DMS114 treated with DMSO at 0.1 percent for 48 hours (cell line): ENCODE data around the gene RASIP1.
"Not testable (repeated sequence)": the region's sequence is repeated elsewhere in the genome, so short reads cannot be mapped to it uniquely, and the experiment has no call there.

Source experiments
- DNase-seq: peaks from one replicate; lab custom pipeline; 2025; ENCODE audit not compliant: unreplicated experiment; lab: John Stamatoyannopoulos, UW

Gene RASIP1, protein sequence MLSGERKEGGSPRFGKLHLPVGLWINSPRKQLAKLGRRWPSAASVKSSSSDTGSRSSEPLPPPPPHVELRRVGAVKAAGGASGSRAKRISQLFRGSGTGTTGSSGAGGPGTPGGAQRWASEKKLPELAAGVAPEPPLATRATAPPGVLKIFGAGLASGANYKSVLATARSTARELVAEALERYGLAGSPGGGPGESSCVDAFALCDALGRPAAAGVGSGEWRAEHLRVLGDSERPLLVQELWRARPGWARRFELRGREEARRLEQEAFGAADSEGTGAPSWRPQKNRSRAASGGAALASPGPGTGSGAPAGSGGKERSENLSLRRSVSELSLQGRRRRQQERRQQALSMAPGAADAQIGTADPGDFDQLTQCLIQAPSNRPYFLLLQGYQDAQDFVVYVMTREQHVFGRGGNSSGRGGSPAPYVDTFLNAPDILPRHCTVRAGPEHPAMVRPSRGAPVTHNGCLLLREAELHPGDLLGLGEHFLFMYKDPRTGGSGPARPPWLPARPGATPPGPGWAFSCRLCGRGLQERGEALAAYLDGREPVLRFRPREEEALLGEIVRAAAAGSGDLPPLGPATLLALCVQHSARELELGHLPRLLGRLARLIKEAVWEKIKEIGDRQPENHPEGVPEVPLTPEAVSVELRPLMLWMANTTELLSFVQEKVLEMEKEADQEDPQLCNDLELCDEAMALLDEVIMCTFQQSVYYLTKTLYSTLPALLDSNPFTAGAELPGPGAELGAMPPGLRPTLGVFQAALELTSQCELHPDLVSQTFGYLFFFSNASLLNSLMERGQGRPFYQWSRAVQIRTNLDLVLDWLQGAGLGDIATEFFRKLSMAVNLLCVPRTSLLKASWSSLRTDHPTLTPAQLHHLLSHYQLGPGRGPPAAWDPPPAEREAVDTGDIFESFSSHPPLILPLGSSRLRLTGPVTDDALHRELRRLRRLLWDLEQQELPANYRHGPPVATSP

DNA sequence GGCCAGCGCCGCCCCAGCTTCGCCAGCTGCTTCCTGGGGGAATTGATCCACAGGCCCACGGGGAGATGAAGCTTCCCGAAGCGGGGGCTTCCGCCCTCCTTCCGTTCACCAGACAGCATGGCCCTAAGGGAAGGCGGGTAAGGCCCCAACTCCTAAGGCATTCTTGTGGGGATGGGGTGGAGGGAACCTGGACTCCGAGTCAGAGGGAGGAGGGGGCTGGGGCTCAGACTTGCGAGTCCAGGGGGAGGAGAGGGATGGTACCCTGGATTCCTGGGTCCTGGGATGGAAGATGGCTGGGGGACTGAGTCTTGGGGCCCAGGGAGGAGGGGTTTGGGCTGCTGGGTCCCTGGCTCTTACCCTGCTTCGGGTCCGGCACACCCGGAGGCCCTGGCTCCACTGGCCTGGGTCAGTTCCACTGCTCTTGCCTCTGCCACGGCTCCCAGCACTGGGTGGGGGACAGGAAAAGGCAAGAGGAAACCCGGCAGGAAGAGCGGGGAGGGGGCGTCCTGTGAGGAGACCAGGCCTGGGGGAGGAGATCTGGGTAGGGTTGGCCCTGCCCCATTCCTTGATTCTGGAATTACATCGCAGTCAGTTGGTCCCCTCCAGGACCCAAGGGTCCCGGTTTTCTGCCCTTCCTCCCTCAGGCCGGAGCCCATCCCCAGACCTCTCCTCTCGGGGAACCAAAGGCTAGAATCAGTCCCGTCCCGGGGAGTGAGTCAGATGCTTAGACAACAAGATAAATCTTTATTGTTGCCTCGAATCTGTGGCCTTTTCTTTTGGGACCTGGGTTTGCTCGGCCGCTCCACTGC, at the start of gene RASIP1:
RASIP1 (minus strand) TSS at position 447 of the 809 bp plus-strand sequence; CDS start at position 119, 328 bp downstream.
- no peak for DNase-seq

DNA sequence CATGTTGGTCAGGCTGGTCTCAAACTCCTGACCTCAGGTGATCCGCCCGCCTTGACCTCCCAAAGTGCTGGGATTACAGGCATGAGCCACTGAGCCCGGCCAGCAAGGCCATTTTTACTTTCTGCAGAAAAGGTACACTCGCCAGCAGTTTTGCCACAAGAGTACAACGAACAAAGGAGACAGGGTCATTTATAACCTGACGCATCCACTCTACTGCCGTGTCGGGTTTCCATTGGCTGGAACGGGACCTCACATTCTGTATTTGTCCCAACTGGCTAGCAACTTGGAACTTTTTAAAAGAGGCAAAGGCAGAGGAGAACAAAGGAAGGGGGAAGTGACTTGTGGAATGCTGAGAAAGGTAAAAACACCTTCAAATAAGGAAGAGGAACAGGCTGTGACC, 46.9 kb upstream of the RASIP1 start:
- not testable (repeated sequence) for DNase-seq

DNA sequence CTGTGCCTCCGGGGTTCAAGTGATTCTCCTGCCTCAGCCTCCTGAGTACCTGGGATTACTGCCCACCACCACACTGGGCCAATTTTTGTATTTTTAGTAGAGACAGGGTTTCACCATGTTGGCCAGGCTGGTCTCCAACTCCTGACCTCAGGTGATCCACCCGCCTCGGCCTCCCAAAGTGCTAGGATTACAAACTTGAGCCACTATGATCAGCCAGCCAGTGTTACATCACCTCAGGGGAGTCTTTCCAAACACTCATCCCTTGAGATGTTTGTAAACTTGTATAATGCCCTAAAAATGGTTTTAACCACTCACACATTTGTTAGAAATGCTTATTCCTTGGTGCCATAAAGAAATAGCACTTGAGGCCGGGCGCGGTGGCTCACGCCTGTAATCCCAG, 46.0 kb upstream of the RASIP1 start:
- not testable (repeated sequence) for DNase-seq

DNA sequence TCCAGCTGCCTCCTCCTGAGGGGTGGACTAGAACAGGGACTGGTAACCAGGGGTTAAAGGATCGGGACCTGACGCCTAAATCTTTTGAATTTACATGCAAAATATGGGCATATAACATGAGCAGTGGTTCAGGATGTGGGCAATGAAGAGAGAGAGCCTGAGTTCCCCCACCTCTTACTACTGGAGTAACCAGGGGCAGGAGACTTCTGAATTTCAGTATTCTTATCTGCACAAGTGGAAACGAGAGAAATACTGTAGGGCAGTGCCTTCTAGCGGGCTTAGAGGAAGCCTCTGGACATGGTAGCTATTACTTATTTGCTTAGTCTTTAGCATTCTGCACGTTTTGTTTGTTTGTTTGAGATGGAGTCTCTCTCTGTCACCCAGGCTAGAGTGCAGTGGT, 44.1 kb upstream of the RASIP1 start:
- peak; percentile 10 for DNase-seq

DNA sequence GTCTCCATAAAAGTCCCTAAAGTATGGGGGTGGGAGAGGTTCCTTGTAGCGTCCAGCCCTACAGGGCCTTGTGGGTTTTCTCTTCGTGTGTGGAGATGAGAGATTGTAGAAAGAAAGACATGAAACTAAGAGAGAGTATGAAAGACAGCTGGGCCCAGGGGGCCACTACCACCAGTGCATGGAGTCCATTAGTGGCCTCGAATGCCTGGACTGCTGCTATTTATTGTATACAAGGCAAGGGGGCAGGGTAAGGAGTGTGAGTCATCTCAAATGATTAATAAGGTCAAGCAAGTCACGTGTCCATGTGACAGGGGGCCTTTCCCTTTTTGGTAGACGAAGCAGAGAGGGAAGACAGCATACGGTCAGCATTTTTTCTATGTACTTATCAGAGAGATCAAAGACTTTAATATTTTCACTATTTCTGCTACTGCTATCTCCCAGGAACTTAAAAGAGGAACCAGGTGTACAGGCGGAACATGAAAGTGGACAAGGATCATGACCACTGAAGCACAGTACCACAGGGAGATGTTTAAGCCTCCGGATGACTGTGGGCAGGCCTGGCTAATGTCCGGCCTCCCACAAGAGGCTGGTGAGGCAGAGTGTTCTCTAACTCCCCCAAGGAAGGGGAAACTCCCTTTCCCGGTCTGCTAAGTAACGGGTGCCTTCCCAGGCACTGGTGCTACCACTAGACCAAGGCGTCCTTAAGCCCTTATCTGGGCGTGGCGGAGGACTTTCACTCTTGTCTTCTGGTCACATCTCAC, 40.4 kb upstream of the RASIP1 start:
- DNase-seq, result no peak

DNA sequence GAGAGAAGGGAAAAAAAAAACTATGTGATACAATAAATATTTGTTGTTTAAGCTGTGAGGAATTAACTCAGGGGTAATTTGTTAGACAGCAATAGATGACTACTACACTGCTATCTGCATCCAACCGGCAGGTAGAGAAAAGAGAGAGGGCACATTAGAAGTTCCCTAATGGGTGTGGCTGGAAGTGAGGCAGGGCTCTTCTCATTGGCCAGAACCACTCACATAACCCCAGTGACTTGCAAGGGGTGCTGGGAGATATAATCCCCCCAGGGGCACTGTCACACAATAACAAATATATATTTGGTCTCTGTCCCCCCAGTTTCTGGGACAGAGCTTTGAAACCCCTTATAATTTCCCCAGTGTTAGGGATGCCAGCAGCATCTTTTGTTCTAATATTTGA, 39.2 kb upstream of the RASIP1 start:
- DNase-seq, result no peak

DNA sequence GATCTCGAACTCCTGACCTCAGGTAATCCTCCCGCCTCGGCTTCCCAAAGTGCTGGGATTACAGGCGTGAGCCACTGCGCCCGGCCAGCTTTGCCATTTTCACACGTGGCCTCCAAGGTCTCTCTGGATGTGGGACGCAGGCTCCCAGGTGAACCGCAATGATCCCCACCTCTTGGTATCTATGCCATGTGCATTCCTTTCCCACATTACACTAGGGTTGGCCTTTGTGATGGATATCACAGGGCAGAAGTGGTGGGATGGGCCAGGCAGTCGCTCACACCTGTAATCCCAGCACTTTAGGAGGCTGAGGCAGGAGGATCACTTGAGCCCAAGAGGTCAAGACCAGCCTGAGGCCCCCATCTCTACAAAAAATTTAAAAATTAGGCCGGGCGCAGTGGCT, 37.3 kb upstream of the RASIP1 start:
- DNase-seq, result no peak

DNA sequence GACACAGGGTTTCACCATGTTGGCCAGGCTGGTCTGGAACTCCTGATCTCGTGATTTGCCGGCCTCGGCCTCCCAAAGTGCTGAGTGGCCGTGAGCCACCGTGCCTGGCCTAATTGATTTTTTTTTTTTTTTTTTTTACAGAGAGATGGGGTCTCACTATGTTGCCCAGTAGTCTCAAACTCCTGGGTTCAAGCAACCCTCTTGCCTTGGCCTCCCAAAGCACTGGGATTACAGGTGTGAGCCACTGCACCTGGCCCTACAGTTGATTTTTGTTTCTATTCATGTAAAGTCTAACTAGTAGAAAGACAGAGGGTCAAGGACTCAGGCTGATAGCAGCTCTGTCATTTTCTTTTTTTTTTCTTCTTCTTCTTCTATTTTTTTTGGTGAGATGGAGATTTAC, 36.7 kb upstream of the RASIP1 start:
- DNase-seq, result no peak

DNA sequence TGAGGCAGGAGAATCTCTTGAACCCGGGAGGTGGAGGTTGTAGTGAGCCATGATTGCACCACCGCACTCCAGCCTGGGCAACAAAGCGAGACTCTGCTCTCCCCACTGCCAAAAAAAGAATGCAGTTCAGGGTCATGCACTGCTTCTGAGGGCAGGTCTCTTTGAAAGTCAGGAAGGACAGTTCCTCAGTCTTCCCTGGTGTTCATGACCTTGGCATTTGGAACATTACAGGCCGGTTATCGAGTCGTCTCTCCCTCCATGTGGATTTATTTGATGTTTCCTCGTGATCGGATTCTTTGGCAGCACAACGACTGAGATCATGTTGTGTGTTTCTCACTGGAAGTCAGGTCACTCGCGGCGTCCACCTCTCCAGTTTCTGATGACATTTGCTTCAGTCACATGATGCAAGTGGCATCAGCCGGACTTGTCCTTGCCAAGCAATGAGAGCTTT, 32.1 kb upstream of the RASIP1 start:
- no peak for DNase-seq

DNA sequence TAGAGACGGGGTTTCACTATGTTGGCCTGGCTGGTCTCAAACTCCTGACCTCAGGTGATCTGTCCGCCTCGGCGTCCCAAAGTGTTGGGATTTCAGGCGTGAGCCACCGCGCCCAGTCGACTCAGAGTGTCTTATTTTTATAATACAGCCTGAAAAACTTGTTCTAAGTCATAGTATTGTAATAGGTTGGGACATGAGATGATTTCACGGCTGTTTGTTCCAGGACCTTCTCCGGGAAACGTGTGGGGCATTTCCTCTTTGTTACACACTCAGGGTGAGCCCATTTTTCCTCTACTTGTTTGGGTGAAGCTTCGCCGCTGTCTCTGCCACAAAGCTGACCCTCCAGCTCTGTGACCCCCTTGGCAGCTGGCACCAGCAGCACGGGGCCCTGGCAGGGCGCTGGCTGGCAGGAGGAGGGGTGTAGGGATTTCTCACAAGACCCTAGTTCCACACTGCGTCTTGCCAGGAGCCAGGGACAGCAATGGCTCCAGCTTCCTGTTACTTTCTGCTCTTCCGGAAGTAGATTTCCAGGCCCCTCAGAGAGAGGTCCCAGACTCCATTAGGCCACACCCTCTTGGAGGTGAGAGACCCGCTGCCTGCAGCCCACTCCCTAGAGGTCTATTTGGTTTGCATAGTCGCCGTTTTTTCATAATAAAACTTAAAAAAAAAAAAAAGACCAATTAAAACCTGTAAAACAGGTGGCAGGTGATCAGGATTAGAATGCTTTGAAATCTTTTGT, 30.5 kb upstream of the RASIP1 start:
- no peak for DNase-seq

DNA sequence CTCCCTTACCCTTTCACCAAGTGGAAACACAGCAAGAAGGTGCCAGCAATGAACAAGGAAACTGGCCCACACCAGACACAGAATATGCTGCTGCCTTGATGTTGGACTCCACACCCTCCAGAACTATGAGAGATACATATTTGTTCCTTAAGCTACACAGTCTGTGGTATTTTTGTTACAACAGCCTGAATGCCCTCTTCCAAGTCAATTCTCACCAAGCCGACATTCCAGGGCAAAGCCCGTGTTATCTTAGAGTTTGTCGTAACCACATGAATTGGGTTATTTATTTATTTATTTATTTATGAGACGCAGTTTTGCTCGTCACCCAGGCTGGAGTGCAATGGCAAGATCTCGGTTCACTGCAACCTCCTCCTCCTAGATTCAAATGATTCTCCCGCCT, 29.9 kb upstream of the RASIP1 start:
- no peak for DNase-seq

DNA sequence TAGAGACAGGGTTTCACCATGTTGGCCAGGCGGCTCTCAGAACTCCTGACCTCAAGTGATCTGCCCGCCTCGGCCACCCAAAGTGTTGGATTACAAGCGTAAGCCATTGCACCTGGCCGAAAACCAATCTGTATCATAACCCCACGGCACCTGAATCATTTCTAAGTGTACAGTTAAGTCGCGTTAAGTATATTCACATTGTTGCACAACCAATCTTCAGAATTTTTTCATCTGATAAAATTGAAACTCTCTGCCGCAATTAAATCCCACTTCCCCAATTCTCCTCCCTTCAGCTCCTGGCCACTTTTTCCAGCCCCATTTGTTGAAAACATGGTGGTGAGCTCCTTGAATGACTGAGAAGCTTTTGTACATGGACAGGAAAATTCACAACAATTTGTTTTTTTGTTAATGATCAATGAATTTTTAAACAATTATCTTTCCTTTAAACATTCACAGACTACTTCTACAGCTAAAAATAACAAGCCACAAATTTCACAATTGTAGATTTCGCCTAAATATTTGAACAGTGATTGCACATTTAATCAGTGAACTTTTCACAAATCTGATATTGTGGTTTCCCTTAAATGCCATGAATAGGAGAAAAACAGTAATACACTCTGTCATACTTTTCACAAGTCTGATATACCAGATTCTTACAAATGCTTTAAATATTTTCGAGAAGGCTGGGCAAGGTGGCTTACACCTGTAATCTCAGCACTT, 28.7 kb upstream of the RASIP1 start:
- DNase-seq, result no peak

DNA sequence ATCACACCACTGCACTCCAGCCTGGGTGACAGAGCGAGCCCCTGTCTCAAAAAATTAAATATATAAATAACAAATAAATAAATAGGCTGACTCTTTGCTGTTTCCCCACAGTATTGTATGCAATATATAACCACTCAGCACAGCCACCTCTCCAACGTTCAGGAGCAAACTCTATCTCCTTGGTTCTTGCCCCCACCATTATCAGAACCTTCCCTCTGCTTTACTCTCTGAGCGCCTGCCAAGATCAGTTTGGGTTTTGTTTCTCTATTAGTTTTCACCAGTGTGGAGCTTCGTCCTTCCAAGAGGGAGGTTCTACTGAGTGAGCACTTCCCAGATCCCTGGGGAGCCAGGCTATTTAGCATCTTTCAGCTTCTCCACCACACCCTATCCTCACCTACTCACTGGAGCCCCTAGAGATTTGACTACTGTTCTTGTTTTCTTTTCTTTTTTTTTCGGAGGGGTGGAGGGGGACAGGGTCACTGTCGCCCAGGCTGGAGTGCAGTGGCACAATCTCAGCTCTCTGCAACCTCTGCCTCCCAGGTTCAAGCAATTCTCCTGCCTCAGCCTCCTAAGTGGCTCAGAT, 27.9 kb upstream of the RASIP1 start:
- not testable (repeated sequence) for DNase-seq

DNA sequence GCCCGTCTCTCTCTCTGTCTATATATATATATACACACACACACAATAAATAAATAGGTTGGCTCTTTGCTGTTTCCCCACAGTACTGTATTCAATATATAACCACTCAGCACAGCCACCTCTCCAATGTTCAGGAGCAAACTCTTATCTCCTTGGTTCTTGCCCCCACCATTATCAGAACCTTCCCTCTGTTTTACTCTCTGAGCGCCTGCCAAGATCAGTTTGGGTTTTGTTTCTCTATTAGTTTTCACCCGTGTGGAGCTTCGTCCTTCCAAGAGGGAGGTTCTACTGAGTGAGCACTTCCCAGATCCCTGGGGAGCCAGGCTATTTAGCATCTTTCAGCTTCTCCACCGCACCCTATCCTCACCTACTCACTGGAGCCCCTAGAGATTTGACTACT, 25.4 kb upstream of the RASIP1 start:
- DNase-seq, result not testable (repeated sequence)

DNA sequence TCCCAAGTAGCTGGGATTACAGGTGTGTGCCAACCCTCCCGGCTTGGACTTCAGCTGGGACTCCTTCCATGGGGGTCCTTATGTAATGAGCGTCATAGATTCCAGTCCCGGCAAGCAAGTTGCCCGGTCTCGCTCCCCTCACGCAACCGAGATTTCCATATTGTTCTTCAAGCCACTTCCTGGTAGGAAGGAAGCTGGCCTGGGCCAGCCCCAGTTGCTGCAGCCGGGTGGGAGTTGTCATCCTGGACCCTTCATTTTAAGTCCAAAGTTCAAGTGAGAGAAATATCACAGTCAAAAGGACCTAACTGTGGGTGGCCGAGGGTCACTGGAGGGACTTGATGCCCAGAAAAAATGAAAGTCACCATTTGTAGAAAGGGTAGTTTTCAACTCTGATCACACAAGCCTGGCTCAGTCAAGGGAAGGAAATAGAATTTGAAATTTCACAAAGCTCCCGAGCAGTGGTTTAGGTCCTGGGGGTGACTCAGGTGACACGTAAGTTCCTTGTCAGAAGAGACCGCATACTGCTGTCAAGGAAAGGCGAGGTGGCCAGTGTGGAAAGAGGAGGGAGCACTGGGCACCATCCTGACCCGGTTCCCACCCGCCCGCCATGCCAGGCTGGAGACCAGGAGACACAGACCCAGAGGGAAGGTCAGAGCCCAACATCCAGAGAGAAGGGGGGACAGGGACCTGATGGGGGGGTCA, 20.2 kb upstream of the RASIP1 start:
- DNase-seq, result no peak

DNA sequence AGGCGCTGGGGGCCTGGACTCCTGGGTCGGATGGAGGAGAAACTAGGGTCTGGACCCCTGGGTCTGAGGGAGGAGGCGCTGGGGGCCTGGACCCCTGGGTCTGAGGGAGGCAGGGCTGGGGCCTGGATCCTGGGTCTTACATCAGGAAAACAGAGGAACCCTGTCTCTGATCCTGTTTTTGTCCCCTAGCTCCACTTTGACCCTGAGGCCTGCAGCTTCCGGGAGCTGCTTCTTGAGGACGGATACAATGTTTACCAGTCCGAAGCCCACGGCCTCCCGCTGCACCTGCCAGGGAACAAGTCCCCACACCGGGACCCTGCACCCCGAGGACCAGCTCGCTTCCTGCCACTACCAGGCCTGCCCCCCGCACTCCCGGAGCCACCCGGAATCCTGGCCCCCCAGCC, 17.3 kb upstream of the RASIP1 start:
- DNase-seq, result no peak

DNA sequence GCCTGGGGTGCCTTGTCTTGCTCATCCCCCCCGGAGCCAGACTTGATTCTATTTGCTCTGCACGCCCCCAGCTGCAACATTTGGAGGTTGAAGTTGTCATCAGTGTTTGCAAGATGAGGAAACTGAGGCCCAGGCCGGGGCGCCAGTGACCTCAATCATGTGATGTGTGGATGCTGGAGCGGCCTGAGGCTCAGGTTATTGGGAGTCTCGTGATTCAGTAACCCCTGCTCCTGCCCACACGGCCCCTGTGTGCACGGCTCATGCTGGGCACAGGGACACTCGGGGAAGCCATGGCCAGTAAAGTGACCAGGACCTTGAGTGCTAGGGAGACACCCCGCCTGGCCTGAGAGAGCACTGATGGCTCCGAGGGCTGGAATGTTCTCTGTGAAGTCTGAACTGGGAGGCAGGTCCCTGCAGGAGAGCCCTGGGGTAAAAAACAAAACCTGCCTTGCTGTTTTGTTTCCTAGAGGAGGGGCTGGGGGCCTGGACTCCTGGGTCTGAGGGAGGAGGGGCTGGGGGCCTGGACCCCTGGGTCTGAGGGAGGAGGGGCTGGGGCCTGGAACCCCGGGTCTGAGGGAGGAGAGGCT, 16.8 kb upstream of the RASIP1 start:
- DNase-seq, result no peak

DNA sequence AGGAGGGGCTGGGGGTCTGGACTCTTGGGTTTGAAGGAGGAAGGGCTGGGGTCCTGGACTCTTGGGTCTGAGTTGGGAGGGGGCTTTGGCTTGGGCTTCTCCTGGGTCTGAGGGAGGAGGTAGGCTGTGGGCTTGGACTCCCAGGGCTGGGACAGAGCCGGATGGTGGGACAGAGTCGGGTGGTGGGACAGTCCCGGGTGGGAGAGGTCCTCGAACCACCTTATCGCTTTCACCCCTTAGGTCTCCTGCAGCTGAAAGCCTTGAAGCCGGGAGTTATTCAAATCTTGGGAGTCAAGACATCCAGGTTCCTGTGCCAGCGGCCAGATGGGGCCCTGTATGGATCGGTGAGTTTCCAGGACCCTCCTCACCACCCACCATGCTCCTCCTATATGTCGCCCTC, 16.3 kb upstream of the RASIP1 start:
- DNase-seq, result no peak
